Activated T-cell treated with anti-CD3 and anti-CD28 coated beads, Interleukin-2, amount 50 U/mL, for 48 hours (primary cell): ENCODE results near the gene GALNT6.

Experiments
- DNase-seq, 2 experiments: peaks; one replicate each; pipeline ENCODE4 v3.0.0-alpha.2; 2020

The GALNT6 gene

GRCh38 chr12:51403681-51404136 lies 12.5 kb upstream of the GALNT6 start:
- DNase-seq: no peak

- no peak for DNase-seq
Observed at GRCh38 chr12:51403159-51403558, 12.0 kb upstream of the GALNT6 start.

GRCh38 chr12:51401900-51402299 lies 10.7 kb upstream of the GALNT6 start:
- no peak for DNase-seq

- DNase-seq: no peak
Observed at GRCh38 chr12:51401486-51401885, 10.3 kb upstream of the GALNT6 start.

- no peak for DNase-seq
Observed at GRCh38 chr12:51401020-51401419, 9.8 kb upstream of the GALNT6 start.

GRCh38 chr12:51399891-51400290 lies 8.7 kb upstream of the GALNT6 start:
- no peak for DNase-seq

- no peak for DNase-seq
Observed at GRCh38 chr12:51397670-51398069, 6.5 kb upstream of the GALNT6 start.

- peak; percentile 48 to 52 for DNase-seq
Observed at GRCh38 chr12:51395283-51396230, 4.4 kb upstream of the GALNT6 start.

- DNase-seq: peak; percentile 58 to 65
Observed at GRCh38 chr12:51393676-51394545, 2.7 kb upstream of the GALNT6 start.

GRCh38 chr12:51392556-51393237 lies 1.5 kb upstream of the GALNT6 start:
- peak; percentile 40 to 52 for DNase-seq

GRCh38 chr12:51390891-51391282 lies 319 bp downstream of the GALNT6 start:
- DNase-seq: peak; percentile 47 to 56

GRCh38 chr12:51390457-51390856 lies 749 bp downstream of the GALNT6 start:
- DNase-seq: no peak

GRCh38 chr12:51389302-51389999 lies 1.8 kb downstream of the GALNT6 start:
- DNase-seq: peak; percentile 37 to 43

- no peak for DNase-seq
Observed at GRCh38 chr12:51388846-51389245, 2.4 kb downstream of the GALNT6 start.

- DNase-seq: no peak
Observed at GRCh38 chr12:51388069-51388799, 3.0 kb downstream of the GALNT6 start.

- no peak for DNase-seq
Observed at GRCh38 chr12:51386351-51386750, 4.9 kb downstream of the GALNT6 start.

- DNase-seq: no peak
Observed at GRCh38 chr12:51383269-51383905, 7.8 kb downstream of the GALNT6 start.

- no peak for DNase-seq
Observed at GRCh38 chr12:51382173-51382572, 9.0 kb downstream of the GALNT6 start.

GRCh38 chr12:51381226-51382079 lies 9.8 kb downstream of the GALNT6 start:
- no peak for DNase-seq

GRCh38 chr12:51379571-51379970 lies 11.6 kb downstream of the GALNT6 start:
- no peak for DNase-seq
